ENCODE data around the gene NCOA3. TPM values are rescaled to one million over a fixed set of nuclear protein-coding genes. Genes with fewer than 3 reads are reported as not detected.

Gene NCOA3
- total and polyA plus RNA-seq, 2 of the 8 experiments (the other 6 are each of a cell fraction or from before 2014, with no cell fraction given) = 7.9 to 24.7 TPM

DNA sequence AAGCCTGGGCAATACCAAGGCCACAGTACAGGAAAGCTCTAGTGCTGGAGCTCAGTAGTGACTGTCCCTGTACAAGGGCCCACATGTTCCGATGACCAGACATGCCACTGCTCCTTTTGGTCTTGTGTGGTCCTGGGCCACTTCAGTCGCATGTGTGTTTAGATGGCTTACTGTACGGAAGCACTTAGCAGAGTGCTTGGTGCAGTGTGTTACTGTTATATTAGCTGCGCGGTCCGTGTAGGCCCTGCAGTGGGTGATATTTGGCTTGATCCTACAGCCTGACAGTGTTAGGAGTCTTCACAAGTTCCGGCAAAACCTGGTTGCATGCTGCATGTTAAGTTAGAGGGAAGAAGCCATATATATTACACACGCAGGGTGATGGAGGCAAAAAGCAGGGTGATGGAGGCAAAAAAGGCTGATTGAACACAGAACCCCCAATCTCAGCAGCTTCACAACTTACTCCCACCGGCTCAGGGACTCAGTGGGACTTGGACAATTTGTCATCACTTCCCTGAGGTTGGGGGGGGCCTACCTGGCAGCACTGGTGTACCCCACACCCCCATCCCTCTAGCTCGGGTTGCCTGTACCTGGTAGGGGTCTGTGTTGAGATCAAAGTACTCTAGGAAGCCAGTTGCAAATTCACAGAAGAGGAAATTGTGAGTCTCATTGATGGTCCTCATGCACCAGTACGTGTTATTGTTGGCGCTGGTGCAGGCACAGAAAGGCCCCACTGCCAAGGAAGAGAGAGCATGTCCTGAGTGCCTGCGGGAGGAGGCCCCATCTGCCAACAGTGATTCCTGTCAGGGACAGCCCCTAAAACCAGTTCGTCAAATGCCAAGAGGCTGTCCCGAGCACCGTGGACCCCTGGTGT lies 161.0 kb downstream of the NCOA3 start:
- no peak overlapping the region for H2BK120ac ChIP-seq (replicated peaks; ENCODE audit: low read depth, low read length)
- 91% methylated on average over 16 of the region's 16 CpGs; no CpG with 5 or more reads in 1 of the 2 experiments for WGBS, 2 experiments (ENCODE audit: extremely low coverage in 1 of 2, insufficient coverage in 1 of 2, insufficient read length in 1 of 2, insufficient replicate concordance in 2 of 2, low coverage in 1 of 2, low lambda C conversion rate in 2 of 2, missing lambda C conversion rate in 1 of 2)

More for the DNA sequence above, 161.0 kb downstream of the NCOA3 start:
- H2BK12ac ChIP-seq (ENCODE audit: low read depth, low read length) = no peak overlapping the region
- H3K4me2 ChIP-seq (ENCODE audit: insufficient read depth in 1 of 2, low read depth in 2 of 2, low read length in 2 of 2) = no peak overlapping the region
- H2BK20ac ChIP-seq (ENCODE audit: low read length) = no peak overlapping the region
- H3K14ac ChIP-seq (ENCODE audit: insufficient read length) = no peak overlapping the region
- H2AK5ac ChIP-seq (ENCODE audit: low read depth, low read length) = no peak overlapping the region
- H4K5ac ChIP-seq (ENCODE audit: insufficient read length, low read depth, low read length) = no peak overlapping the region
- H4K20me1 ChIP-seq (replicated peaks in 1 of 2; ENCODE audit: control insufficient read depth in 1 of 2, insufficient read depth in 2 of 2, low read length in 2 of 2) = no peaks in the 10 kb centered on the region
- no peaks in the 10 kb centered on the region for H3K79me1 ChIP-seq (ENCODE audit: low read depth, low read length)
- CTCF ChIA-PET (ENCODE audit: partially characterized antibody) = interaction anchor here (0.8 to 8.2 kb wide), 11 partner anchors 8 to 579 kb away, joined by 3 to 92 read pairs (median 4); no protein-coding TSS in a partner anchor
- H2BK15ac ChIP-seq (ENCODE audit: low read length) = no peak overlapping the region
- DNase-seq (ENCODE audit: low read depth in 1 of 2, low spot score in 2 of 2) = no peak
- no peak for FAIRE-seq
- no peaks in the 10 kb centered on the region for H3K27me3 ChIP-seq (replicated peaks in 1 of 4; ENCODE audit: control insufficient read depth in 3 of 4, extremely low read depth in 1 of 4, insufficient read depth in 3 of 4, low read length in 3 of 4)
- no peak overlapping the region for H3K9ac ChIP-seq (replicated peaks in 1 of 4; ENCODE audit: extremely low read depth in 1 of 4, low read depth in 3 of 4, low read length in 3 of 4)
- H3K23ac ChIP-seq (ENCODE audit: insufficient read length) = no peak overlapping the region
- no peak overlapping the region for H3K4me3 ChIP-seq (ENCODE audit: extremely low read depth in 1 of 4, insufficient read depth in 2 of 4, low read depth in 3 of 4, low read length in 4 of 4)
- no peak overlapping the region for H3K18ac ChIP-seq (ENCODE audit: extremely low read depth, low read length)
- H3K27ac ChIP-seq (ENCODE audit: low read depth, low read length) = no peak overlapping the region
- no peaks in the 10 kb centered on the region for H3K23me2 ChIP-seq (ENCODE audit: low read depth, low read length)
- no peaks in the 10 kb centered on the region for H3K79me2 ChIP-seq (ENCODE audit: control insufficient read depth in 1 of 2, insufficient read depth in 2 of 2, low read length in 2 of 2)
- TF ChIP-seq RNF2 (IDR thresholded peaks at IDR 0.05; ENCODE audit: borderline replicate concordance, low read depth, low read length, missing control alignments, poor library complexity, severe bottlenecking) = no peak
- no peak for TF ChIP-seq TCF12 (IDR thresholded peaks at IDR 0.05; ENCODE audit: low read depth, low read length)
- TF ChIP-seq RBBP5 (IDR thresholded peaks at IDR 0.05; ENCODE audit: borderline replicate concordance, low read depth, low read length) = no peak
- TF ChIP-seq CBX5 (IDR thresholded peaks at IDR 0.05; ENCODE audit: low read depth, low read length) = no peak
- TF ChIP-seq MAFK (IDR thresholded peaks at IDR 0.05; ENCODE audit: low read depth, low read length) = no peak
- TF ChIP-seq CHD1 (IDR thresholded peaks at IDR 0.05; ENCODE audit: low read depth, low read length) = no peak
- no peak overlapping the region for H4K91ac ChIP-seq (replicated peaks; ENCODE audit: insufficient read length, low read length)
- no peaks in the 10 kb centered on the region for H3K9me3 ChIP-seq (ENCODE audit: insufficient read depth in 2 of 2, low read depth in 1 of 2, low read length in 1 of 2)
- peaks cover 0 to 4% (median 0%) of the 10 kb centered on the region in 4 experiments; a peak in 2 of 8 replicates for H3K36me3 ChIP-seq (ENCODE audit: control insufficient read depth in 2 of 4, insufficient read depth in 4 of 4, low read length in 3 of 4)
- POLR2A ChIA-PET (ENCODE audit: partially characterized antibody) = interaction anchor here (1.2 kb wide), 1 partner anchor 12 kb away, joined by 3 read pairs; no protein-coding TSS in a partner anchor
- H3K4me1 ChIP-seq (replicated peaks in 1 of 4; ENCODE audit: control insufficient read depth in 3 of 4, insufficient read depth in 4 of 4, low read length in 3 of 4) = peaks cover 0 to 4% (median 1%) of the 10 kb centered on the region in 4 experiments; a peak in 4 of 7 replicates
- H4K8ac ChIP-seq (ENCODE audit: extremely low read depth, insufficient read depth, low read length) = no peak overlapping the region
- no peak overlapping the region for H2BK5ac ChIP-seq (ENCODE audit: low read depth, low read length)
- no peak overlapping the region for H3K56ac ChIP-seq (replicated peaks; ENCODE audit: insufficient read length, low read depth, low read length)
- no peak overlapping the region for H3K4ac ChIP-seq (replicated peaks; ENCODE audit: insufficient read length, low read depth, low read length)
- H2AFZ ChIP-seq (ENCODE audit: low read length) = no peak overlapping the region
